ENCODE data around the gene CERS5.

DNA sequence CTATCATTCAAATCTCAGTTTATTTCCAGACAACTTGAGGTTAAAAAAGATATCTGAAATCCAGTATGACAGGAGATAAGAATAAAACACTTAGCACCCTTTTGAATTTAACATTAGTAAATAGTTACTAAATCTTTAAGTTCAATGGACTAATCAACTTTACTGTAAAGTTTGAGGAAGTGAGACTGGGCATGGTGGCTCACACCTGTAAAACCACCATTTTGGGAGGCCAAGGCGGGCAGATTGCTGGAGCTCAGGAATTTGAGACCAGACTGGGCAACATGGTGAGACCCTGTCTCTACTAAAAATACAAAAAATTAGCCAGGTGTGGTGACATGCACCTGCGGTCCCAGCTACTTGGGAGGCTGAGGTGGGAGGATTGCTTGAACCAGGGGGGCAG lies 40.3 kb upstream of the CERS5 start:
- no peak for TF ChIP-seq CEBPB (IDR thresholded peaks at IDR 0.05; ENCODE audit: borderline replicate concordance in 1 of 2, low read depth in 2 of 2, low read length in 2 of 2)
- no peak for TF ChIP-seq POLR2AphosphoS2 (IDR thresholded peaks at IDR 0.05; ENCODE audit: low read depth, low read length)
- TF ChIP-seq, protein P1, sequence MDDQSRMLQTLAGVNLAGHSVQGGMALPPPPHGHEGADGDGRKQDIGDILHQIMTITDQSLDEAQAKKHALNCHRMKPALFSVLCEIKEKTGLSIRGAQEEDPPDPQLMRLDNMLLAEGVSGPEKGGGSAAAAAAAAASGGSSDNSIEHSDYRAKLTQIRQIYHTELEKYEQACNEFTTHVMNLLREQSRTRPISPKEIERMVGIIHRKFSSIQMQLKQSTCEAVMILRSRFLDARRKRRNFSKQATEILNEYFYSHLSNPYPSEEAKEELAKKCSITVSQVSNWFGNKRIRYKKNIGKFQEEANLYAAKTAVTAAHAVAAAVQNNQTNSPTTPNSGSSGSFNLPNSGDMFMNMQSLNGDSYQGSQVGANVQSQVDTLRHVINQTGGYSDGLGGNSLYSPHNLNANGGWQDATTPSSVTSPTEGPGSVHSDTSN (IDR thresholded peaks at IDR 0.05; ENCODE audit: insufficient replicate concordance, low read depth, low read length), result no peak
- TF ChIP-seq CTCF (IDR thresholded peaks at IDR 0.05 in 2 of 3, conservative IDR thresholded peaks at IDR 0.05 in 1 of 3; ENCODE audit: control insufficient read depth in 2 of 3, extremely low read depth in 1 of 3, insufficient read depth in 1 of 3, low read depth in 3 of 3, low read length in 3 of 3), result no peak
- TF ChIP-seq SRF (IDR thresholded peaks at IDR 0.05; ENCODE audit: low read depth in 2 of 2, low read length in 2 of 2), result no peak
- TF ChIP-seq, protein P2, sequence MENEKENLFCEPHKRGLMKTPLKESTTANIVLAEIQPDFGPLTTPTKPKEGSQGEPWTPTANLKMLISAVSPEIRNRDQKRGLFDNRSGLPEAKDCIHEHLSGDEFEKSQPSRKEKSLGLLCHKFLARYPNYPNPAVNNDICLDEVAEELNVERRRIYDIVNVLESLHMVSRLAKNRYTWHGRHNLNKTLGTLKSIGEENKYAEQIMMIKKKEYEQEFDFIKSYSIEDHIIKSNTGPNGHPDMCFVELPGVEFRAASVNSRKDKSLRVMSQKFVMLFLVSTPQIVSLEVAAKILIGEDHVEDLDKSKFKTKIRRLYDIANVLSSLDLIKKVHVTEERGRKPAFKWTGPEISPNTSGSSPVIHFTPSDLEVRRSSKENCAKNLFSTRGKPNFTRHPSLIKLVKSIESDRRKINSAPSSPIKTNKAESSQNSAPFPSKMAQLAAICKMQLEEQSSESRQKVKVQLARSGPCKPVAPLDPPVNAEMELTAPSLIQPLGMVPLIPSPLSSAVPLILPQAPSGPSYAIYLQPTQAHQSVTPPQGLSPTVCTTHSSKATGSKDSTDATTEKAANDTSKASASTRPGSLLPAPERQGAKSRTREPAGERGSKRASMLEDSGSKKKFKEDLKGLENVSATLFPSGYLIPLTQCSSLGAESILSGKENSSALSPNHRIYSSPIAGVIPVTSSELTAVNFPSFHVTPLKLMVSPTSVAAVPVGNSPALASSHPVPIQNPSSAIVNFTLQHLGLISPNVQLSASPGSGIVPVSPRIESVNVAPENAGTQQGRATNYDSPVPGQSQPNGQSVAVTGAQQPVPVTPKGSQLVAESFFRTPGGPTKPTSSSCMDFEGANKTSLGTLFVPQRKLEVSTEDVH (IDR thresholded peaks at IDR 0.05; ENCODE audit: low read depth, partially characterized antibody), result no peak
- no peak for TF ChIP-seq ZNF24 (IDR thresholded peaks at IDR 0.05)
- no peak for TF ChIP-seq TAF1 (IDR thresholded peaks at IDR 0.05; ENCODE audit: borderline replicate concordance, low read depth, low read length)
- no peak for TF ChIP-seq IRF4 (IDR thresholded peaks at IDR 0.05; ENCODE audit: low read depth, low read length)
